SK-N-SH treated with all-trans-retinoic acid at 6 μM for 48 hours (cell line): ENCODE measurements around the gene FHIT.

Source experiments
- ARNTL ChIP-seq: fragments of 450-650 bp; formaldehyde crosslinking; IDR thresholded peaks from 2 replicates; pipeline ENCODE4 v1.5.0; 2020; ENCODE audit warnings: low read depth, mild to moderate bottlenecking, moderate library complexity, borderline replicate concordance
- BACH2 ChIP-seq: fragments of 250-450 bp; sonication (Bioruptor Pico); IDR thresholded peaks from 2 replicates; pipeline ENCODE4 v1.9.0; 2021; ENCODE audit warnings: mild to moderate bottlenecking, borderline replicate concordance
- CSDC2 ChIP-seq: fragments of 250-450 bp; sonication (Bioruptor Pico); IDR thresholded peaks from 2 replicates; pipeline ENCODE4 v1.5.0; 2020; ENCODE audit warnings: mild to moderate bottlenecking, moderate library complexity
- ESRRG ChIP-seq: fragments of 250-450 bp; sonication (Bioruptor Pico); IDR thresholded peaks from 2 replicates; pipeline ENCODE4 v1.6.1; 2021; ENCODE audit warnings: mild to moderate bottlenecking
- GLIS3 ChIP-seq: fragments of 250-450 bp; sonication (Bioruptor Pico); IDR thresholded peaks from 2 replicates; pipeline ENCODE4 v1.5.0; 2020; ENCODE audit warnings: mild to moderate bottlenecking, moderate library complexity
- SNAI2 ChIP-seq: fragments of 250-450 bp; sonication (Bioruptor Pico); IDR thresholded peaks from 2 replicates; pipeline ENCODE4 v1.5.0; 2020; ENCODE audit warnings: mild to moderate bottlenecking, moderate library complexity
- TCF4 ChIP-seq: fragments of 250-450 bp; sonication (Bioruptor Pico); IDR thresholded peaks from 2 replicates; pipeline ENCODE4 v1.8.0; 2021; ENCODE audit warnings: mild to moderate bottlenecking, moderate library complexity, borderline replicate concordance
- TOX ChIP-seq: fragments of 250-450 bp; sonication (Bioruptor Pico); IDR thresholded peaks from 2 replicates; pipeline ENCODE4 v1.8.0; 2021; ENCODE audit warnings: mild to moderate bottlenecking, moderate library complexity, borderline replicate concordance
- ZFP3 ChIP-seq: fragments of 250-450 bp; sonication (Bioruptor Pico); IDR thresholded peaks from 2 replicates; pipeline ENCODE4 v1.5.0; 2020; ENCODE audit warnings: mild to moderate bottlenecking, moderate library complexity
- ZFP30 ChIP-seq: fragments of 450-650 bp; formaldehyde crosslinking; IDR thresholded peaks from 2 replicates; pipeline ENCODE4 v1.5.0; 2022; ENCODE audit warnings: mild to moderate bottlenecking, moderate library complexity
- ZNF565 ChIP-seq: fragments of 450-650 bp; formaldehyde crosslinking; conservative IDR thresholded peaks from 2 replicates; pipeline ENCODE4 v1.5.0; 2020; ENCODE audit warnings: low read depth, mild to moderate bottlenecking, moderate library complexity
- TF ChIP-seq, protein P1 (sequence below): fragments of 250-450 bp; sonication (Bioruptor Pico); IDR thresholded peaks from 2 replicates; pipeline ENCODE4 v1.5.0; 2020; ENCODE audit warnings: mild to moderate bottlenecking, moderate library complexity
- TF ChIP-seq, protein P2 (sequence below): fragments of 250-450 bp; sonication (Bioruptor Pico); IDR thresholded peaks from 2 replicates; pipeline ENCODE4 v1.5.1; 2020; ENCODE audit warnings: low read depth, mild to moderate bottlenecking, moderate library complexity

DNA sequence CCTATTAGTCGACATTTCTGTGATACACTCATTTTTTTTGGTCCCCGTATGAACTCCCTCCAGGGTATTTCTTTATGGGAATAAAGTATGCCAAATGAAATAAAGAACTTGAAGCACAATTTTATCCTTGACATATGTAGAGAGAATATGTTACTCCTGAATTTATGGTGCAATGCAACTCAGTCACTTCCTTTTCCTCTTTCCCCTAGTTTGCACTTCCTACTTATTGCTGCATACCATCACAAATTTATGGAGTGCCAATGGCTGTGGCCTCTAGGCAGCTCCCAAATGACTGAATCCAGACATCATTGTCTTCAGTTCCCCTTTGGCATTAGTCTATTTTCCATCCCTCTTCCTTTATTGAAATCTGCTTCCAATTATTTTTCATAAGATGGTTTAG lies 403.5 kb downstream of the FHIT start:
- TF ChIP-seq ZFP3 (CRISPR knock-in tag) (no peak), TCF4 (no peak), ARNTL (CRISPR knock-in tag) (no peak), BACH2 (CRISPR knock-in tag) (no peak), GLIS3 (no peak), ZFP30 (CRISPR knock-in tag) (no peak), ZNF565 (no peak), SNAI2 (CRISPR knock-in tag) (no peak), ESRRG (no peak), TOX (CRISPR knock-in tag) (no peak), CSDC2 (CRISPR knock-in tag) (no peak)
- TF ChIP-seq, protein P1, sequence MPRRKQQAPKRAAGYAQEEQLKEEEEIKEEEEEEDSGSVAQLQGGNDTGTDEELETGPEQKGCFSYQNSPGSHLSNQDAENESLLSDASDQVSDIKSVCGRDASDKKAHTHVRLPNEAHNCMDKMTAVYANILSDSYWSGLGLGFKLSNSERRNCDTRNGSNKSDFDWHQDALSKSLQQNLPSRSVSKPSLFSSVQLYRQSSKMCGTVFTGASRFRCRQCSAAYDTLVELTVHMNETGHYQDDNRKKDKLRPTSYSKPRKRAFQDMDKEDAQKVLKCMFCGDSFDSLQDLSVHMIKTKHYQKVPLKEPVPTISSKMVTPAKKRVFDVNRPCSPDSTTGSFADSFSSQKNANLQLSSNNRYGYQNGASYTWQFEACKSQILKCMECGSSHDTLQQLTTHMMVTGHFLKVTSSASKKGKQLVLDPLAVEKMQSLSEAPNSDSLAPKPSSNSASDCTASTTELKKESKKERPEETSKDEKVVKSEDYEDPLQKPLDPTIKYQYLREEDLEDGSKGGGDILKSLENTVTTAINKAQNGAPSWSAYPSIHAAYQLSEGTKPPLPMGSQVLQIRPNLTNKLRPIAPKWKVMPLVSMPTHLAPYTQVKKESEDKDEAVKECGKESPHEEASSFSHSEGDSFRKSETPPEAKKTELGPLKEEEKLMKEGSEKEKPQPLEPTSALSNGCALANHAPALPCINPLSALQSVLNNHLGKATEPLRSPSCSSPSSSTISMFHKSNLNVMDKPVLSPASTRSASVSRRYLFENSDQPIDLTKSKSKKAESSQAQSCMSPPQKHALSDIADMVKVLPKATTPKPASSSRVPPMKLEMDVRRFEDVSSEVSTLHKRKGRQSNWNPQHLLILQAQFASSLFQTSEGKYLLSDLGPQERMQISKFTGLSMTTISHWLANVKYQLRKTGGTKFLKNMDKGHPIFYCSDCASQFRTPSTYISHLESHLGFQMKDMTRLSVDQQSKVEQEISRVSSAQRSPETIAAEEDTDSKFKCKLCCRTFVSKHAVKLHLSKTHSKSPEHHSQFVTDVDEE (CRISPR knock-in tag), result no peak
- TF ChIP-seq, protein P2, sequence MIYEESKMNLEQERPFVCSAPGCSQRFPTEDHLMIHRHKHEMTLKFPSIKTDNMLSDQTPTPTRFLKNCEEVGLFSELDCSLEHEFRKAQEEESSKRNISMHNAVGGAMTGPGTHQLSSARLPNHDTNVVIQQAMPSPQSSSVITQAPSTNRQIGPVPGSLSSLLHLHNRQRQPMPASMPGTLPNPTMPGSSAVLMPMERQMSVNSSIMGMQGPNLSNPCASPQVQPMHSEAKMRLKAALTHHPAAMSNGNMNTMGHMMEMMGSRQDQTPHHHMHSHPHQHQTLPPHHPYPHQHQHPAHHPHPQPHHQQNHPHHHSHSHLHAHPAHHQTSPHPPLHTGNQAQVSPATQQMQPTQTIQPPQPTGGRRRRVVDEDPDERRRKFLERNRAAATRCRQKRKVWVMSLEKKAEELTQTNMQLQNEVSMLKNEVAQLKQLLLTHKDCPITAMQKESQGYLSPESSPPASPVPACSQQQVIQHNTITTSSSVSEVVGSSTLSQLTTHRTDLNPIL, result no peak
